Stomach (tissue), 9 donors: ENCODE data around the gene ZNF574. TPM values are rescaled to one million over a fixed set of nuclear protein-coding genes. Genes with fewer than 3 reads are reported as not detected.

Experiments
- DNase-seq, 2 donors: peaks; one replicate each; pipeline versions ENCODE4 v3.0.0 to v3.0.0-alpha.2; 2013 to 2019
- H3K27ac ChIP-seq, 5 donors: fragments of 200-600 bp in 4 of 5; sonication (generic) in 4 of 5; one replicate each; pipeline ENCODE4 v1.5.1; 2013 to 2019; ENCODE audit warnings: mild to moderate bottlenecking in 1 of 5, moderate library complexity in 1 of 5
- H3K27me3 ChIP-seq, 3 donors: fragments of 200-600 bp; sonication (generic); one replicate each; pipeline ENCODE4 v1.5.1; 2017 to 2019; ENCODE audit warnings: mixed run types in 1 of 3
- H3K36me3 ChIP-seq, 4 donors: fragments of 200-600 bp; sonication (generic); 1 replicate in 3 of 4; 2 replicates in 1 of 4; pipeline ENCODE4 v1.5.1; 2016 to 2019
- H3K4me1 ChIP-seq, 4 donors: fragments of 200-600 bp; sonication (generic); one replicate each; pipeline ENCODE4 v1.5.1; 2016 to 2019
- H3K4me3 ChIP-seq, 4 donors: fragments of 200-600 bp; sonication (generic) in 3 of 4; one replicate each; pipeline ENCODE4 v1.5.1; 2016 to 2019; ENCODE audit warnings: mild to moderate bottlenecking in 1 of 4
- H3K9me3 ChIP-seq, 4 donors: fragments of 200-600 bp; sonication (generic); one replicate each; pipeline ENCODE4 v1.5.1; 2016 to 2019
- EP300 ChIP-seq: sonication (generic); formaldehyde crosslinking; IDR thresholded peaks from one replicate; pipeline ENCODE4 v1.6.1; 2017; ENCODE audit warnings: antibody characterized with exemption
- POLR2A ChIP-seq, 4 donors: fragments of 450-650 bp; IDR thresholded peaks; one replicate each; pipeline ENCODE4 v1.6.1; 2016; ENCODE audit warnings: antibody characterized with exemption in 4 of 4, control low read depth in 2 of 4, mild to moderate bottlenecking in 1 of 4, moderate library complexity in 1 of 4
- POLR2AphosphoS5 ChIP-seq, 3 donors: sonication (generic); formaldehyde crosslinking; IDR thresholded peaks; one replicate each; pipeline ENCODE4 v1.6.1; 2016; ENCODE audit warnings: antibody characterized with exemption in 3 of 3
- WGBS, 5 donors: extraction: QIAGEN DNeasy Blood & Tissue Kit in 3 of 5; methylation state at CpG; one replicate each; pipeline versions ENCODE4 v1.1.5 to v1.1.7; 2013 to 2018; 5-methylcytosine and 5-hydroxymethylcytosine counted together
- intact Hi-C: fragments of 100-400 bp; cut with DNase I; formaldehyde crosslinking; loops from one replicate; pipeline ENCODE4 v1.15.1; 2023; ENCODE audit warnings: low total_unique reads
- polyA plus RNA-seq, 3 donors: library from polyadenylated mRNA; stranded (reverse); fragments of 200-250 nt; gene quantifications; one replicate each; pipeline ENCODE4 v1.2.3, GENCODE V29; 2013
- total RNA-seq, 5 donors: library from RNA; depleted of rRNA; stranded (reverse); fragments of >200 nt; gene quantifications; one replicate each; pipeline versions ENCODE4 v1.1.0 to v1.2.3, GENCODE V29; 2014 to 2016
- TF ChIP-seq, protein P1 (sequence below), 7 experiments: fragments of 450-650 bp in 4 of 7; fragments of 200-600 bp in 3 of 7; sonication (generic) in 3 of 7; IDR thresholded peaks; one replicate each; pipeline ENCODE4 v1.5.1; 2016 to 2019; ENCODE audit warnings: antibody characterized with exemption in 7 of 7, control low read depth in 2 of 7, mild to moderate bottlenecking in 1 of 7
- donor health status: healthy with polysubstance abuse.
- donor health status: Bipolar disorder and iron deficiency.
- donor health status: healthy.

ZNF574 gene
- total and polyA plus RNA-seq, 8 donors: 4.6 to 17.0 (median 6.2) TPM

DNA sequence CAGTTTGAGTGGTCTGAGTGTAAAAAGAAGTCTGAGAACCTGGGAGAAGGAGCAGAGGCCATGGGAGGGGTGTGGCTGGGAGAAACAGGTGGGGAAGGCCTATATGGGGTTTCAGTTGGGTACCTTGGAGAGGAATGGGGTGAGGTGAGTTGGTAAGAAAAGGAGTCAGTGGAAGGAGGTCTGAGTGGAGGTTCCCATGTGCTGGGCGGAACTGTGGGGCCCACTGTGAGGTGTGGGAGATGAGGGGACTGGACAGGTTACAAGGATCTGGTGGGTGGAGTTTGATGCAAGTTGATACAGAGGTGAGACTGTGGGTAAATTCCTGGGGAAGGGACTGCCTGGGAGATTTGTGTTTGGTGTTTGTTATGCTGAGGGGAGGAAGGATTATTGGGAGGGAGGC is 2.1 kb downstream of the ZNF574 start:
- 79 to 96% (median 86%) methylated on average over 1 of the region's 1 CpG for WGBS, 5 donors
- H3K36me3 ChIP-seq: peaks cover 34 to 50% (median 47%) of the 10 kb centered on the region in 4 donors
- peaks cover 17 to 41% (median 34%) of the 10 kb centered on the region in 4 donors for H3K4me1 ChIP-seq
- intact Hi-C loops: no loop called here
- DNase-seq: no peak
- TF ChIP-seq POLR2A (IDR thresholded peaks at IDR 0.05) (no peak), POLR2AphosphoS5 (IDR thresholded peaks at IDR 0.05) (no peak)
- TF ChIP-seq, protein P1, sequence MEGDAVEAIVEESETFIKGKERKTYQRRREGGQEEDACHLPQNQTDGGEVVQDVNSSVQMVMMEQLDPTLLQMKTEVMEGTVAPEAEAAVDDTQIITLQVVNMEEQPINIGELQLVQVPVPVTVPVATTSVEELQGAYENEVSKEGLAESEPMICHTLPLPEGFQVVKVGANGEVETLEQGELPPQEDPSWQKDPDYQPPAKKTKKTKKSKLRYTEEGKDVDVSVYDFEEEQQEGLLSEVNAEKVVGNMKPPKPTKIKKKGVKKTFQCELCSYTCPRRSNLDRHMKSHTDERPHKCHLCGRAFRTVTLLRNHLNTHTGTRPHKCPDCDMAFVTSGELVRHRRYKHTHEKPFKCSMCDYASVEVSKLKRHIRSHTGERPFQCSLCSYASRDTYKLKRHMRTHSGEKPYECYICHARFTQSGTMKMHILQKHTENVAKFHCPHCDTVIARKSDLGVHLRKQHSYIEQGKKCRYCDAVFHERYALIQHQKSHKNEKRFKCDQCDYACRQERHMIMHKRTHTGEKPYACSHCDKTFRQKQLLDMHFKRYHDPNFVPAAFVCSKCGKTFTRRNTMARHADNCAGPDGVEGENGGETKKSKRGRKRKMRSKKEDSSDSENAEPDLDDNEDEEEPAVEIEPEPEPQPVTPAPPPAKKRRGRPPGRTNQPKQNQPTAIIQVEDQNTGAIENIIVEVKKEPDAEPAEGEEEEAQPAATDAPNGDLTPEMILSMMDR (IDR thresholded peaks at IDR 0.05): no peak
- H3K4me3 ChIP-seq: no peak overlapping the region
- H3K27me3 ChIP-seq: no peaks in the 10 kb centered on the region
- no peaks in the 10 kb centered on the region for H3K9me3 ChIP-seq
- no peak overlapping the region for H3K27ac ChIP-seq

DNA sequence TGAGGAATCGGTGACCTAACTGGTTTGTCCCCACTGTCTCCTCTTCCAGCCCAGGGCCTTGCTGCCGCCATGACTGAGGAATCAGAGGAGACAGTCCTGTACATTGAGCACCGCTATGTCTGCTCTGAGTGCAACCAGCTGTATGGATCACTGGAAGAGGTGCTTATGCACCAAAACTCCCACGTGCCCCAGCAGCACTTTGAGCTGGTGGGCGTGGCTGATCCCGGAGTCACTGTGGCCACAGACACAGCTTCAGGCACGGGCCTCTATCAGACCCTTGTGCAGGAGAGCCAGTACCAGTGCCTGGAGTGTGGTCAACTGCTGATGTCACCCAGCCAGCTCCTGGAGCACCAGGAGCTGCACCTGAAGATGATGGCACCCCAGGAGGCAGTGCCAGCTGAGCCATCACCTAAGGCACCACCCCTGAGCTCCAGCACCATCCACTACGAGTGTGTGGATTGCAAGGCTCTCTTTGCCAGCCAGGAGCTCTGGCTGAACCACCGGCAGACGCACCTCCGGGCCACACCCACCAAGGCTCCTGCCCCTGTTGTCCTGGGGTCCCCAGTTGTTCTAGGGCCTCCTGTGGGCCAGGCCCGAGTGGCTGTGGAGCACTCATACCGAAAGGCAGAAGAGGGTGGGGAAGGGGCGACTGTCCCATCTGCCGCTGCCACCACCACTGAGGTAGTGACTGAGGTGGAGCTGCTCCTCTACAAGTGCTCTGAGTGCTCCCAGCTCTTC is 2.7 kb downstream of the ZNF574 start:
- no peaks in the 10 kb centered on the region for H3K27me3 ChIP-seq
- peaks cover 34 to 57% (median 51%) of the 10 kb centered on the region in 4 donors for H3K36me3 ChIP-seq
- no peak overlapping the region for H3K27ac ChIP-seq
- DNase-seq: no peak
- TF ChIP-seq EP300 (no peak), POLR2A (IDR thresholded peaks at IDR 0.05) (no peak), POLR2AphosphoS5 (IDR thresholded peaks at IDR 0.05) (no peak)
- TF ChIP-seq, protein P1 (IDR thresholded peaks at IDR 0.05): no peak
- WGBS, 5 donors: 63 to 74% (median 70%) methylated on average over 7 to 15 of the region's 15 CpGs
- no peak overlapping the region for H3K4me3 ChIP-seq
- intact Hi-C loops: no loop called here
- H3K9me3 ChIP-seq: no peaks in the 10 kb centered on the region
- peaks cover 17 to 41% (median 34%) of the 10 kb centered on the region in 4 donors for H3K4me1 ChIP-seq

DNA sequence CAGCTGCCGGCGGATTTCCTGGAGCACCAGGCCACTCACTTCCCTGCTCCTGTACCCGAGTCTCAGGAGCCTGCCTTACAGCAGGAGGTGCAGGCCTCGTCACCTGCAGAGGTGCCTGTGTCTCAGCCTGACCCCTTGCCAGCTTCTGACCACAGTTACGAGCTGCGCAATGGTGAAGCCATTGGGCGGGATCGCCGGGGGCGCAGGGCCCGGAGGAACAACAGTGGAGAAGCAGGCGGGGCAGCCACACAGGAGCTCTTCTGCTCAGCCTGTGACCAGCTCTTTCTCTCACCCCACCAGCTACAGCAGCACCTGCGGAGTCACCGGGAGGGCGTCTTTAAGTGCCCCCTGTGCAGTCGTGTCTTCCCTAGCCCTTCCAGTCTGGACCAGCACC is 3.3 kb downstream of the ZNF574 start:
- H3K27ac ChIP-seq: no peak overlapping the region
- no peaks in the 10 kb centered on the region for H3K9me3 ChIP-seq
- TF ChIP-seq EP300 (no peak), POLR2AphosphoS5 (IDR thresholded peaks at IDR 0.05) (no peak)
- no peaks in the 10 kb centered on the region for H3K27me3 ChIP-seq
- peaks cover 34 to 62% (median 54%) of the 10 kb centered on the region in 4 donors for H3K36me3 ChIP-seq
- no peak overlapping the region for H3K4me3 ChIP-seq
- intact Hi-C loops: no loop called here
- no peak for DNase-seq
- H3K4me1 ChIP-seq: peaks cover 17 to 41% (median 34%) of the 10 kb centered on the region in 4 donors
- WGBS, 5 donors: 82 to 89% (median 86%) methylated on average over 11 to 16 of the region's 16 CpGs

DNA sequence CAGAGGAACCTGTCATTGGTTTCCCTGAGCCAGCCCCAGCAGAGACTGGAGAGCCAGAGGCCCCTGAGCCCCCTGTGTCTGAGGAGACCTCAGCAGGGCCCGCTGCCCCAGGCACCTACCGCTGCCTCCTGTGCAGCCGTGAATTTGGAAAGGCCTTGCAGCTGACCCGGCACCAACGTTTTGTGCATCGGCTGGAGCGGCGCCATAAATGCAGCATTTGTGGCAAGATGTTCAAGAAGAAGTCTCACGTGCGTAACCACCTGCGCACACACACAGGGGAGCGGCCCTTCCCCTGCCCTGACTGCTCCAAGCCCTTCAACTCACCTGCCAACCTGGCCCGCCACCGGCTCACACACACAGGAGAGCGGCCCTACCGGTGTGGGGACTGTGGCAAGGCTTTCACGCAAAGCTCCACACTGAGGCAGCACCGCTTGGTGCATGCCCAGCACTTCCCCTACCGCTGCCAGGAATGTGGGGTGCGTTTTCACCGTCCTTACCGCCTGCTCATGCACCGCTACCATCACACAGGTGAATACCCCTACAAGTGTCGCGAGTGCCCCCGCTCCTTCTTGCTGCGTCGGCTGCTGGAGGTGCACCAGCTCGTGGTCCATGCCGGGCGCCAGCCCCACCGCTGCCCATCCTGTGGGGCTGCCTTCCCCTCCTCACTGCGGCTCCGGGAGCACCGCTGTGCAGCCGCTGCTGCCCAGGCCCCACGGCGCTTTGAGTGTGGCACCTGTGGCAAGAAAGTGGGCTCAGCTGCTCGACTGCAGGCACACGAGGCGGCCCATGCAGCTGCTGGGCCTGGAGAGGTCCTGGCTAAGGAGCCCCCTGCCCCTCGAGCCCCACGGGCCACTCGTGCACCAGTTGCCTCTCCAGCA is 4.2 kb downstream of the ZNF574 start:
- DNase-seq: no peak
- peaks cover 34 to 63% (median 56%) of the 10 kb centered on the region in 4 donors for H3K36me3 ChIP-seq
- intact Hi-C loops: no loop called here
- WGBS, 5 donors: 93 to 94% (median 93%) methylated on average over 26 to 44 of the region's 44 CpGs
- no peaks in the 10 kb centered on the region for H3K27me3 ChIP-seq
- H3K27ac ChIP-seq: no peak overlapping the region
- TF ChIP-seq POLR2AphosphoS5 (IDR thresholded peaks at IDR 0.05) (no peak), EP300 (no peak), POLR2A (IDR thresholded peaks at IDR 0.05) (no peak)
- TF ChIP-seq, protein P1 (IDR thresholded peaks at IDR 0.05): no peak
- no peak overlapping the region for H3K4me3 ChIP-seq
- H3K9me3 ChIP-seq: no peaks in the 10 kb centered on the region
- H3K4me1 ChIP-seq: peaks cover 17 to 34% (median 27%) of the 10 kb centered on the region in 4 donors
